Left renal cortex interstitium (tissue), 4 donors: ENCODE results near the gene ZBTB6. TPM values are rescaled to one million over a fixed set of nuclear protein-coding genes. Genes with fewer than 3 reads are reported as not detected.
"Not testable (repeated sequence)": the region's sequence is repeated elsewhere in the genome, so short reads cannot be mapped to it uniquely, and the experiment has no call there.

ENCODE experiments used
- DNase-seq, 4 donors: peaks; one replicate each; pipeline ENCODE4 v3.0.0-alpha.2; 2013; ENCODE audit warnings: low read depth in 4 of 4, low spot score in 2 of 4, missing footprints in 1 of 4
- polyA plus RNA-seq, 4 donors: library from polyadenylated mRNA; unstranded; fragments of 120-200 nt; gene quantifications; one replicate each; pipeline ENCODE4 v1.2.1, GENCODE V29; 2013; ENCODE audit not compliant: insufficient read length in 4 of 4

ZBTB6 gene
- polyA plus RNA-seq, 4 donors, result 11.7 to 15.2 (median 14.7) TPM

DNA sequence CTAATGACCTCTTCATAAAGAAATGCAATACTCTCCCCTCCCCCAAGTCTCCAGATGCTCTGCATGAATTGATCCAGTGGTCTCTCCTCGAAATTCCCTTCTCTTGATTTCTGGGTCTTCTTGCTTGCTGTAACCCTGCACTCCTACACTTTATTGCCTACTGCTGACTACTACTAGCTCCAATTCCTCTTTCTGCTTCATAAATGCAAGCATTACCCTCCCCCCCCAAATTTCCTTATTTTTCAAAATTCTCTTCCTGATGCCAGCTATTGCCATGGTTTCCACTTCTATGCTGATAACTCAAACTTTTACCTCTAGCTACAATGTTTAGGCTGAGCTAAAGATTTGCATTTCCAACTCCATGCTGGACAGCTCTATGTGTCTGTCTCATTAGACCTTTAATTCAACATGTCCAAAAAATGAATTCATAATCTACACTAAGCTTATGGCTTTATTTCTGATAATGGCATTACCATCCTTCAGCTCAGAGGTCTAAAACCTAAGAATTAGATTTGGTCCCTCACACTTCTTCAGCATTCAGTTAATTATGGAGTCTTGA, 16.8 kb upstream of the ZBTB6 start:
- DNase-seq, result no peak

DNA sequence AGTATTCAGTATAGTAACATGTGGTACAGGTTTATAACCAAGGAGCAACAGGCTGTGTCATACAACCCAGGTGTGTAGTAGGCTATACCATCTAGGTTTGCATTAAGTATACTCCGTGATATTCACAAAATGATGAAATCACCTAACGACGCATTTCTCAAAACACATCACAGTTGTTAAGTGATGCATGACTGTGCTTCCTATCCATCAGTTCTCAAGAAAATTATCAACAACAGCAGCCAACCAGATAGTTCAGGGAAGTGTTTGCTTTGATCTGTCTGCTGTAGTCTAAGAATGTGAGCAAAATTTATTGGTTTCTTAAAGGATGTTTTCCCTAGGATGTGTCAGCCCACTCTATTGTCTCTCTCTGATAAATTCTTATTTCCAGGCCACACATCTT, 10.8 kb upstream of the ZBTB6 start:
- no peak for DNase-seq

DNA sequence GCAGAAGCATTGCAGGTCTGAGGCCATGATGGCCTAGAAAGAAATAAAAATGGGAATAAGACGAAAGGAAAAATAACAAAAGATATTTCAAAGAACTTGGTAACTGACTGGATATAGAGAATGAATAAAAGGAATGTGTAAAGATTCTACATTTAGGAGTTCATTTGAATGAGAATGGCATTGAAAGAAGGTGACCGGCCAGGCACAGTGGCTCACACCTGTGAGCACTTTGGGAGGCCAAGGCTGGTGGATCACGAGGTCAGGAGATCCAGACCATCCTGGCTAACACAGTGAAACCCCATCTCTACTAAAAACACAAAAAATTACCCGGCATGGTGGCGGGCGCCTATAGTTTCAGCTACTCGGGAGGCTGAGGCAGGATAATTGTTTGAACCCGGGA, 9.6 kb upstream of the ZBTB6 start:
- no peak for DNase-seq

DNA sequence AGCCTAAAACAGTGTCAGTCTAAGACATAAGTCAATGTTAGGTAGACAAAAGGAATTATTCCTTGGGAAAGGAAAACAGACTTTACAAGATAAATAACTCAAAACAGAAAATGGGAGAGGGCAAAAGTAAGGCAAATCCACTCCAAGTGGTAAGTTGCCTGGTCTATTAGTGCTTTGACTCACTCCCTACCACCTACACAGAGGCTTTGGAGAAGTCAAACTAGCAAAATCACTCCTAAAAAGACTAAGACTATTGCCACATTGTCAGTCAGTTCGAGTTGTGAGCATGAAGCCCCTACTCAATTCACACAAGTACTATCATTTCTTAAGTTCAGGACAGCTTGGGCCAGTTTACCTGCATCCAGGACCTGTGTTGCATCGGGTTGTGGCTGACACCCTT, 5.2 kb upstream of the ZBTB6 start:
- no peak for DNase-seq

DNA sequence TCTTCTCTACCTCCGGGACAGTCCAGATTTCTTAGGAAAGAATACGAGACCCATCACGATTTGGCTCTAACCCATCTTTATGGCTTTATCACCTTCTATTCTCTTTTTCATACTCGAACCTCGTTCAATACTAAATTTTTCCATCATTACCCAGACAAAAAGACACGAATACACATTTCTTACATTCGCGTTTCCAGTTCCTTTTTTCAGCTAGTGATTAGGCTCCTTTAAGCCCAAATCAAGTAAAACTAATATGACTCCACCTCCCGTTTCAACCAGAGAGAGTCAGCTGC, 506 bp downstream of the ZBTB6 start:
- DNase-seq, result no peak

DNA sequence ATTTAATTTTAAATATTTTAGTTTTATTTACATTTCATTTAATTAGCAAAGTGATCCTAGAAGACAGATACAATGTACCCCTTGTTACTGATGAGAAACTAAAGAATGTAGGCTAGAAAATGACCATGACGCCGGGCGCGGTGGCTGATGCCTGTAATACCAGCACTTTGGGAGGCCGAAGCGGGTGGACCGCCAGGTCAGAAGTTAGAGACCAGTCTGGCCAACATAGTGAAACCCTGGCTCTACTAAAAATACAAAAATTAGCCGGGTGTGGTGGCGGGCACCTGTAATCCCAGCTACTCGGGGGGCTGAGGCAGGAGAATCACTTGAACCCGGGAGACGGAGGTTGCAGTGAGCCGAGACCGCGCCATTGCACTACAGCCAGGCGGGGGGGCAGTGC, 7.0 kb downstream of the ZBTB6 start:
- DNase-seq, result not testable (repeated sequence)

DNA sequence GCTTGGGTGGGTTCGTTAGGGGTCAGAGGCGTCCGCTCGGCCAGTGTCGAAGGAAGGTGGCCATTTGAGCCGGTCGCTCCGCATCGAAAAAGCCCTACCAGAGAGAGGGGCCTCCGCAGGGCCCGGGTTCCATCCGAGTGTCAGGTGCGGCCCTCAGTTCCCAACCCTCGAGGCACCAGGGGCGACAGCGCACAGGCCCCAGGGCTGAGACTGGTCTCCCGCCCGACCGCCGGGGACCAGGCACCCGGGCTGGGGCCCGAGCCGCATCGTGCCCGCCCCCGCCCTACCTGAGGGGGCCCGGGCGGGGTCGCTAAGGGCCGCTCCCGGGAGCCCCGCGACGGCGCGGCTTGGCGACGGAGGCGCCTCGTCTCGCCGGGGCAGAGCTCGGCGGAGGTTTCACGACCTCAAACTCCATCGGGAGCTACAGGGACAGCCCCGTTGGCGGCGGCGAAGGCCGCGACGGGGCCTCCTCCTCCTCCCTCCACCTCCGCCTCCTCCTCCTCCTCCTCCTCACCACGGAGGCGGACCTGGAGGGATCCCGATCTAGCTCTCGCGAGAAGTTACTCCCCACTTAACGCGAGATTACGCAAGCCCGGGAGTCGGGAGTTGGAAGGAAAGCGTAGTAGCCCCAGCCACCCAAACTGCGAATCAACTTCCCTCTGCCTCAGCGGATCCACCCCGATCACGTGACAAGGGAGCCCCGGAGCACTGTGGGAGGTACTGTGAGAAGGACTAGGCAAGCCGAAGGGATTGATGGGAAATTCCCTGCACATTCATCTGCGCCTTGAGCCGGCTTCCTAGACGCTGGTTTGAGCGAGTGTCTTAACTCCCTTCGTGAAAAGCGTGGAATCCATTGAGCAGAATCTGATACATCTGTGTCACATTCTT, 8.1 kb downstream of the ZBTB6 start, which contains the start of gene RC3H2:
Gene RC3H2, minus strand, starts transcription at position 537 of the 888 bp plus-strand sequence. CDS start 7,850 bp downstream, outside the sequence.
- peak; percentile 98 to 100 (median 100) for DNase-seq

DNA sequence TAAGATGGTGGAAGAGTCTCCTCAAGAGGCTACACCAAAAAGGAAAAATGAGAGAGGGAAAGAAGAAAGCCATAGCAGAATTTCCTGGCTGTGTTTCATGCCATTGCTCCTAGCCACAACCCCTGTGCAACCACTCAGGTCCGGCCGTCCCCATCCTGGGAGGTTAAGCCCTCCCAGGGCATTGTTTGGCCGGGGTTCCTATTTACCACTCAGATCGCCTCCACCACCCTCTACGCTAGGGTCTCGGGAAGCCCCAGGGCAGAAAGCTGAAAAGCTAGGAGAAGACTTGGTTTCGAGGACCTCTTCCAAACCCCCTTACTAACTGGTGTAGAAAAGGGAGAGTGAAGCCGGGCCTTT, 8.7 kb downstream of the ZBTB6 start:
- DNase-seq, result peak in 2 of 4 donors; percentile 26 to 58

DNA sequence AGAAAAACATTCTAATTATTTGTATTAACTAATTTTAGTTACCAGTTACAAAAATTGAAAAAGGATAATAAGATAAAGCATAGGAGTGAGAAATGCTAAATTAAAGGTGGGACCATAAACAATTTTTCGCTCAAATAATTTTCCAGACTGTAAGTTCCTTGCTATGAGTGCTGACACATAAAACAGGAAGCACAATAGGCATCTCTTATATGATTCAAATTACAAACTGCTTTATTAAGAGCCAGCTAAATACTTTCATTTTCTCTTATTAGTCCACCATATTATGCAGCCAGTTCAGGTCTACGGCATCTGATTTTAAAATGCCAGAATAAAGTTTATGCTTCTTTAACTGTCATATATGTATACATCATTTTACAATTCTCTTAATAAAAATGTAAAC, 12.3 kb downstream of the ZBTB6 start:
- no peak for DNase-seq

DNA sequence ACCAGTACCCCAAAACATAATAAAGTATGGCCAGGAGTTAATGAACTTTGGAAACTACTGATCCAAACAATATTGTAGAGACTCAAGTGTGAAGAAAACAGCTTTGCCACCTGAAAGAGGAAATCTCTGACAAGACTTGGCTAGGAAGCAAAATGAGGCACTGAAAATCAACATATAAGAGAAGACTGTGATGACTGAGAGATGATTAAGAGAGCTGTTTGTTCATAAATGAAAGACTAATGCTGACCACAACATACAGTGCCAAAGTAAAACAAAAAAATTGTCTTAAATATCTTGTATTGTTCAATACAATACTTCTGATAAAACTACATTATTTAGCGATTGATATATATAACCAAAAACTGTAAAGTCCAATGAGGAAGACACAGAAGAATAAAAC, 15.2 kb downstream of the ZBTB6 start:
- no peak for DNase-seq

DNA sequence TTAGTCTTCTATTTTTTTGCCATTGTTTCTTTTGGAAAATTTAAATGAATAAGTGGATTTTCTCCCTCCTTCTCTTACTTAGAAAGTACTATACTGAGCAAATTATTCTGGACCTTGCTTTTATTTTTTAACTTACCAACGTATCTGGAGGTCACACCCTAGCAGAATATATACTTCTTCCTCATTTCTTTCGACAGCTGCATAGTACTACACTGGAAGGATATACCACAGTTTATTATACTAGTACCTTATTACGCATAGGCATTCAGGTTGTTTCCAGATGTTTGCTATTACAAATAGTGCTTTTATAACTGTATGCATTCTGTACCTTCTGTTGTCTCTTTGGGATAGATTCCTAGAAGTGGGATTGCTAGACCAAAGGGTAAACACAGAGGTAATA, 24.6 kb downstream of the ZBTB6 start:
- no peak for DNase-seq

DNA sequence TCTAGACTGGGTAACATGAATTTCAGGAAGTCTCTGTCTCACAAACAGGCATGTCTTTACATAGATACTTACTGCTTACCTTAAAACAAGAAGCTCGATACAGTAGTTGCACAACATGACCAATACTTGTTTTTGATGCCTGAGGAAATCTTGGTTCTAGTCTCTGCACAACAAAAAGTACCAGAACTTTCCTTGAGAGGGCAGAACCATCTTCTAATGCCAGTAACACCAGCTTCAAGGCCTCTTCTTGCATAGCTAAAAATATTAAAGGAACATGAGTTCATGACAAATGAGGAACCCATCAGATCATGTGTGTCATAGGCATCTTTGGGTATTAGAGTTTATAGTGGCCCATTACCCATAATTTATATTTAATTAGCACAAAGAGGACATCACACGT, 30.0 kb downstream of the ZBTB6 start:
- no peak for DNase-seq

DNA sequence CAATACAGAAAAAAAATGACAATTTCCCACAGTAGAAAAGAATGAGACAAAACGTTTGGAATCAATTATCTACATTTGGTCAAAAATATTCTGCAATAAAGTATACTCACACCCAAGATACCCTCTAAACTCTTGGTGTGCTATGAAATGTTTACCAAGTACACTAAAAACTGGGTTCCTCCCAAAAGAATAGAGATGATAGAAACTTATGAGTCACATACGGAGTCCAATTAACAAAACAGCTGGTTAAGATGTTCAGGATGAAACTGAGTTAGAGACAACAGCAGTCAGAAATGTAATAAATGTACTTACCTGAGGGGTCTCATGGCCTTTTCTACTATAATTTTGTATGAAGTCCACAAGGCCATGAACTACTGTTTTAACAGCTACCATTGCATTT, 33.7 kb downstream of the ZBTB6 start:
- DNase-seq, result no peak

DNA sequence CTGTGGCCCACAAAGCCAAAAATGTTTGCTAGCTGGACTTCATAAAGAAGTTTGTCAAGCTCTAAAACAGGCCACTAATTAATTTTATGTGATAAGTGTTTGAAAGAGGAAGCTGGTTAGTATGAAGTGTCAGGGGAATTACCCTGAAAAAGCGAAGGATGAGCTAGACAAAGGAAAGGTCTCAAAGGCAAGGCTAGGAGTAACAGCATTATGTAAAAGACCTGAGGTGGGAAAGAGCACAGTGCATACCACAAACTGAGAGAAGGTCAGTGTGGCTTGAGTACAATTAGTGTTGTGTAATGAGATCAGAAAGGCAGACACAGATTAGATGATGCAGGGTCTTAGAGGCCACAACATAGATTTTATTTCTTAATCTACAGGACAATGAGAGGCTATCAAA, 37.6 kb downstream of the ZBTB6 start:
- DNase-seq, result no peak

DNA sequence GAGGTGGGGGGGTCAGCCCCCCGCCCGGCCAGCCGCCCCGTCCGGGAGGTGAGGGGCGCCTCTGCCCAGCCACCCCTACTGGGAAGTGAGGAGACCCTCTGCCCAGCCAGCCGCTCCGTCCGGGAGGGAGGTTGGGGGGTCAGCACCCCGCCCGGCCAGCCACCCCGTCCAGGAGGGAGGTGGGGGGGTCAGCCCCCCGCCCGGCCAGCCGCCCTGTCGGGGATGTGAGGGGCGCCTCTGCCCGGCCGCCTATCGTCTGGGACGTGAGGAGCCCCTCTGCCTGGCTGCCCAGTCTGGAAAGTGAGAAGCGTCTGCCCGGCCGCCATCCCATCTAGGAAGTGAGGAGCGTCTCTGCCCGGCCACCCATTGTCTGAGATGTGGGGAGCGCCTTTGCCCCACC, 45.8 kb downstream of the ZBTB6 start:
- not testable (repeated sequence) for DNase-seq

DNA sequence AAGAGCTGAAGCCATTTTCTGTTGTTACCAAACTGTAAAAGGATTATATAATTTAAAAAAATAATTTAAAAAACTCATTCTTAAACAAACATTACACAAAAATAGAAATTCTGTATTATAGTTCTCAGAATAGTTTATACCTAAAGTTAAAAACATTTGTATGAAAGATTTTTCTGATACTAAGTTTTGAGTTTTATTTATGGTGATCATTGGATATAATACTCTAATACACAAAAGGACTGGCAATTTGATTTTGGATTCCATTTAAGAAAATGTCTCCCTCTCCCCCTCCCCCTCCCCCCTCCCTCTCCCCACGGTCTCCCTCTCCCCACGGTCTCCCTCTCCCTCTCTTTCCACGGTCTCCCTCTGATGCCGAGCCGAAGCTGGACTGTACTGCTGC, 47.0 kb downstream of the ZBTB6 start:
- DNase-seq, result no peak

DNA sequence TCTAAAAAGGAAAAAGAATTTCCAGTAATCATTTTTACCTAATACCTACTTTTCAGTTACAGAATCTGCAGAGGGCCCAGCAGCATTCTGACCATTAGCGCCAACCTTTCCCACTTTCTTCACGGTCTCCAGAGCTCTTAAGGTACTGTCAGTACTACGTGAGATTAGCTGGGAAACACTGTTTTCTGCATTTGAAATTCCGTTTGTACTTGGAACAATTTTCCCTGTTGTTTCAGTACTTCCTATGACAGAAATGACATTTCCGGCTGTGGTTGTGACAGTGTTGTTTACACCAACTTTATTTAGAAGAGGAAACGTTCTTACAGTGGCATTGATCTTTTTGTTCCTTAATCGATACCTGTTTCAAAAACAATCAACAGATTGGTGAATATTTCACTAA, 47.8 kb downstream of the ZBTB6 start:
- DNase-seq, result no peak

DNA sequence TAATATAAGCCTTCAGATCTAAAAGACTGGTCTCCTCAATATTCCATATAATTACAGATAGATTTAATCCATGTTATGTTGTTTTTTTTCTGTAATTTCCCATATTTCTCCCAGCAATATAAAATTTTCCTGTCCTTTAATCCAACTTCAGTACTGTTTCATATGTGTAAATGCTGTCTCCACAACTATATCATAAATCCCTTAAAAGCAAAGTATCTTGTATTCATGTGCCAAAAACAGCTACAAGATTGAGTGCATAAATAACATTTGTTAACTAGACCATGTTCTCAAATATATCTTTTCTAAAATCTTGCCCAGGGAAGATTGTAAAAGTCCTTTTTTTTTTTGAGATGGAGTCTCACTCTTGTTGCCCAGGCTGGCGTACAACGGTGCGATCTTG, 49.7 kb downstream of the ZBTB6 start:
- no peak for DNase-seq

DNA sequence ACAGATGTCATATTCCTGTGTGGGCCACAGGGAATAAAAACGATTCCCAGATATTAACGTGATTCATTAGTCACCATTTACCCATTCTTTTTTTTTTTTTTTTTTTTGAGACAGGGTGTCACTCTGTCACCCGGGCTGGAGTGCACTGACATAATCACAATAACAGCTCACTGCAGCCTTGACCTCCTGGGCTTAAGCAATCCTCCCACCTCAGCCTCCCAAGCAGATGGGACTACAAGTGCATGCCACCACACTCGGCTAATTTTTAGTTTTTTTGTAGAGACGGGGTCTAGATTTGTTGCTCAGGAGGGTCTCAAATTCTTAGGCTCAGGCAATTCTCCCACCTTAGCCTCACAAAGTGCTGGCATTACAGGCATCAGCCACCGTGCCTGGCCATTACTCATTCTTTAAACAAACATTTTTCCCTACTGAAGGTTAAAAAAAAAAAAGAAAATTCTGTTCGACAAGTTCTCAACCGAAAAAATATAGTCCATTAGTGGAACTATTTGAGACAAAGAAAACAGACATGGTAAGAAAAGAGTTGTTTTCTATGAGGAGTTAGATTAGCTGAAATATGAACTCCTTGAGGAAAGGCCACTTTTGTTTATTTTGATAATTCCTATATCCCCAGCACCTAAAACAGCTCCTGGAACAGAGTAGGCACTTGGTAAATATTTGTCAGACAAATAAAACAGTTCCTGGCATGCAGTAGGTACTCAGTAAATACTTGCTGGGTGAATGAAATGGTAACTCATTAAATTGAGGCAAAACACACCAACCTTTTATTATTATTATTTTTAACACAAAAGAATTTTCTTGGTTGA, 52.6 kb downstream of the ZBTB6 start:
- DNase-seq, result no peak
